GM18499 (cell line): ENCODE measurements around the gene COL27A1.

Source experiments
- ATAC-seq: cut with Tn5 transposase; IDR thresholded peaks from one replicate; pipeline ENCODE4 v1.9.1; 2021; ENCODE audit warnings: moderate number of reproducible peaks; ENCODE audit not compliant: insufficient read depth, unreplicated experiment

COL27A1 gene

GRCh38 chr9:114291064-114291474, 135.7 kb downstream of the COL27A1 start:
- no peak for ATAC-seq

DNA sequence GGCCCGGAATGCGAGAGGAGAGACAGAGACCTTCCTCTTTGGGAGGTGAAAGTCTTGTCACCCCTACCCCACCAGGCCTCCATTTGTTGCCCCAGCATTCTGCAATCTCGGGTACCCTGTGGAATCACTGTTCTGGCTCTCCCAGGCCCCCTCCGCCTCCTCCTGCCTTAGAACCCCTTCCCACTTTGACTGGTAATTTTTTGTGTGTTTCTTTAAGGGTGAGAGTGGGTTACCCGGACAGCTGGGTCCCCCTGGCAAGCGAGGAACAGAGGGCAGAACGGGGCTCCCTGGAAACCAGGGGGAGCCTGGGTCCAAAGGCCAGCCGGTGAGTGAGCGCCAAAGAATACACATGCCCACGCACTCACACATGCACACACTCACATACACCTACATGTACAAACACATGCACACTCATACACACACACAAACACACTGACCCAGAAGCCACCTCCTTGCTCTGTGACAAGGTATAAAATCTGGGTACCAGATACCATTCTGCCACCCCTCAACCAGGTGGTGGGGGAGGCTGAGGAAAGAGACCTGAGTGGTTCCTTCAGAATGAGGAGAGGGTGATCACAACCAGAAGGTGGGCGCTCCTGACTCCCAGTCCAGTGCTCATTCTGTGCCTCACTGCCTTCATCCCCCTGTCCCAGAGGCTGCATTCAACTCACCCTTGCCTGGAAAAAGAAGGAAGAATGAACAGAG, 136.7 kb downstream of the COL27A1 start:
- ATAC-seq = no peak

GRCh38 chr9:114294664-114295063, 139.3 kb downstream of the COL27A1 start:
- no peak for ATAC-seq

DNA sequence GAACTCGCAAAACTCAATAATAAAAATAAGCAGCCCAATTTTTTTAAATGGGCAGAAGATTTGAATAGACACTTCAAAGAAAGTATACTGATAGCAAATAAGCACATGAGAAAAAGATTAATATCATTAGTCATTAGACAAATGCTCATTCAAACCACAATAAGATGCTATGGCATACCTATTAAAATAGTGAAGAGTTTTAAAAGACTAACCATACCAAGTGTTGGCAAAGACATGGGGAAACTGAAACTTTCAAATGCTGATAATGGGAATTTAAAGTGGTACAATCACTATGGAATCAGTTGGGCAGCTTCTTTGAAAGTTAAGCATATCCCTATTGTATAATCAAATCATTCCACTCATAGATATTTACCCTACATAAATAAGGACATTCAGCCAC, 141.0 kb downstream of the COL27A1 start:
- no peak for ATAC-seq

- ATAC-seq = no peak
Observed at GRCh38 chr9:114299286-114300152, 144.2 kb downstream of the COL27A1 start.

DNA sequence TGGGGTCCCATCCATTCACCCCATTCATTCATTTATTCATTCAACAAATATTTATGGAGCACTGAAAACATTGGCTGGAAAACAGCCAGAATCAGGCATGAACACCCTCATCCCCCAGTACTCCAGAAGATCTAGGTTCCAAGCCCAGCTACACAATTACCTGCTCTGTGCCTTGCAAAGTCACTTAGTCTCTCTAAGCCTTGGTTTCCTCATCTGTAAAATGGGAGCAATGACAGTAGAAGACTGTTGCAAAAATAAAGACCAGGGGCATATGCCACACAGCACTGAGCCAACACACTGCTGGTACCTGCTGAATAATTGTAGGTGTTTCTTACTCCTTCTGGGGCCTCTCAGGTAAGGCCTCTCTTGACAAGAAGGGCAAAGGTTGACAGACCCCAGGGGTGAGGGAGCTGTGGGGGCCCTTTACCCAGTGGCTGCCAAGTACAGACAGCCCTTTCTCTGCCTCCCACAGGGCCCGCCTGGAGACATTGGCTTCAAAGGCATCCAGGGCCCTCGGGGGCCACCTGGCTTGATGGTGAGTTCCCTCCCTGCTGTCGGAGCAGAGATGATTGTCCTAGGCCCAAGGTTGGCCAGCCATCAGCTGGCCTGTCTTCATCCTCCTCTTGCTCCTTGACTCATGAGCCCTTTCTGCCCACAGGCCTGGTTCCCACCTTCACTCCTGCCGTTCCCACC, 145.0 kb downstream of the COL27A1 start:
- no peak for ATAC-seq

DNA sequence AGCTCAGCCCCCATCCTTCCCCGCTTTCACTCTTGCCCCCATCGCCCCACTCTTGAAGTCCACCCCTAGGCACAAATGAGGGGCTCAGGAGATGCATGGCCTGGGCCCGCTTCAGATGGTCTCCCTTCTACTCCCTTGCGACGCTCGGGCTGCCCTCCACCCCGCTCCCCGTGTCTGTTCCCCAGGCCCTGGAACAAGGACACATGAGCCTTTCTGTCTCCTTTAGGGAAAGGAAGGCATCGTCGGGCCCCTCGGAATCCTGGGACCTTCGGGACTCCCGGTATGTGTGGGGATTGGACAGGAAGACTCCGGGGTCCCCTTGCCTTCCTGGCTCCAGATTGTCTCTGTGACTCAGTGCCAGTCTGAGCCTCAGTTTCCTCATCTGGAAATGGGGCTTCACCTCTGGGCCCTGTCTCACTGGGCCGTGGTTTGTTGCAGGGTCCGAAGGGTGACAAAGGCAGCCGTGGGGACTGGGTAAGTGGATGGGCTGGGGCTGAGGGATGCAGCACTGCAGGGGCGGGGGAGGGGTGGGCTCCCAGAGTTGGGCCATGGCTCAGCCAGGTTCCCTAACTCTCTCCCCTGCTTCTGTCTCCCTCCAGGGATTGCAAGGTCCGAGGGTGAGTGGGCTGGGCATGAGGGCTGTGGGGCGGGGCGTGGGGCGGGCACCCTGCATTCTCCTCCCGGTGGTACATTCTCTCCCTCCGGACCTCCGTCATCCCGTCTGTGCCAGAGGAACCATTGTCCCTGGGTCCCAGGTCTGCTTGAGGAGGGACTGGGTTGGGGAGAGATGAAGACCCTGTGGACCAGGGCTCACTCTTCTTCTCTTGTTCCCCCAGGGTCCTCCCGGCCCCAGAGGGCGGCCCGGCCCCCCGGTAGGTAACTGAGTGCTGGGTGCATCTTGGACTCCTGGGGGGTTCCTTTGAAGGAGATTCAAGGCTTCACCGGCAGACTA, 145.8 kb downstream of the COL27A1 start:
- ATAC-seq = no peak

GRCh38 chr9:114301798-114302565, 146.6 kb downstream of the COL27A1 start:
- no peak for ATAC-seq

- no peak for ATAC-seq
Observed at GRCh38 chr9:114302727-114303126, 147.4 kb downstream of the COL27A1 start.

GRCh38 chr9:114303571-114303970, 148.2 kb downstream of the COL27A1 start:
- ATAC-seq = no peak

- ATAC-seq = no peak
Observed at GRCh38 chr9:114303977-114304376, 148.6 kb downstream of the COL27A1 start.

DNA sequence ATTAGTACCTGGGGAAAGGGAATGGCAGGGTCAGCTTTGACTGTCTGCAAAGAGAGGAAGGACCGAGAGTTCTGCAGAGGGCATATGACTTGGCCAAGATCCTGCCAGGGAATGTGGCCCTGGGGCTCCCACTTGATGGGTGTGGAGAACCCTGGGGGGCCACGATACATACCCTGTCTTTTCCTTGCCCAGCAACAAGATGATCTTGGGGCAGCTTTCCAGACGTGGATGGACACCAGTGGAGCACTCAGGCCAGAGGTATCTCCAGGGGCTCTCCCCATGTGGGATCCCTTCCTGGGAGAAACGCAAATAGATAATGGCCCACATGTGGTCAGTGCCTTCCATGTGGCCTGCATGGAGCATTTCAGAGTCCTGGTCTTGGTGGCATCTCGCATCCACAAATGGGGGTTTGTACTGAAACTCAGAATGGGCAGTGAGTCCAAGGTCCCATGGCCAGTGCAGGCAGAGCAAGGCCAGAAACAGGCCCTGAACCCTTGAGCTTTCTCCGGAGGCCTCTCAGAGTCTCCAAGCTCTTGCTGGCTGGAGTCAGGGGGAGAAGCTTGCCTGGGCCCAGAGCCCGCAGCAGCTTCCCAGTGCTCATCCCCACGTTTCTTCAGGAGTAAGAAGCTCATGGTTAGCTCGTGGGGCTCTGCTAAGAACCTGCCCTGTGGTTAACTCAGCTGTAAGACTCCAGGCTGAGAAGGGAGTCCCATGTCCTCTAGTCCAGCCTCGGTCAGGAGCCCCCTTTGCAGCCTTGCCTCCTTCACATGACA, 149.3 kb downstream of the COL27A1 start:
- no peak for ATAC-seq

DNA sequence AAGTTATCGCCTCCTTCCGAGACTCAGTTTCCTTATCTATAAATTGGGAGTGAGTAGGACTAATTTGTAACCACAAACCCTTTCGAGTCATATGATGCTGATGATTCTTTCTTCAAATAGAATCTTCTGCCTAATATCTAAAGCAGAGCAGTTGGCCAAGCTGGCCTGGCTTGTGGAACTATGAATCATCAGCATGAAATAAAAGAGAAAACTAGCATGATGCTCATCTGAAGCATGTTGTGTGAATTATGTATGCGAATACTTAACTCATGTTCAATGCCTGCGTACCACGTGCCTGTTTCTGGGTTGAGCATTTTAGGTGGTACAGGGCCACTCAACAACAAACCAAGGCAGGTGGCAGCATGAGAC, 152.5 kb downstream of the COL27A1 start:
- ATAC-seq = no peak

GRCh38 chr9:114308361-114308950, 153.1 kb downstream of the COL27A1 start:
- ATAC-seq = no peak

DNA sequence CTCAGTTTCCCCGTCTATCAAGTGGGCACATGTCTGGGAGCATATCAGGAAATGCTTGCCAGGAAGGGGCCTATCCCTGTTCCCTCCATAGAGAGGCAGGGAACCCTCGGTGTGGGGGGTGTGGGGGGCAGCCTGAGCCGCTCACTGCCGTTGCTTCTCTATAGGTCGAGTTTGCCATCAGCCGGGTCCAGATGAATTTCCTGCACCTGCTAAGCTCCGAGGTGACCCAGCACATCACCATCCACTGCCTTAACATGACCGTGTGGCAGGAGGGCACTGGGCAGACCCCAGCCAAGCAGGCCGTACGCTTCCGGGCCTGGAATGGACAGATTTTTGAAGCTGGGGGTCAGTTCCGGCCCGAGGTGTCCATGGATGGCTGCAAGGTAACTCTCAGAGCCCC, 153.8 kb downstream of the COL27A1 start:
- no peak for ATAC-seq

GRCh38 chr9:114310471-114311450, 155.4 kb downstream of the COL27A1 start:
- ATAC-seq = no peak
